OCI-LY1 (cell line): ENCODE data around the gene EMC1.

ENCODE experiments used
- EZH2 ChIP-seq: fragments of 200-600 bp; sonication (generic), shearing (Covaris generic); IDR thresholded peaks from 2 replicates; pipeline ENCODE4 v1.8.0; 2017; ENCODE audit warnings: borderline replicate concordance, mixed run types, mild to moderate bottlenecking, antibody characterized with exemption, low read length, moderate library complexity, mixed read lengths
- TF ChIP-seq, protein P1 (sequence below): fragments of 200-600 bp; sonication (generic), shearing (Covaris generic); IDR thresholded peaks from 2 replicates; pipeline ENCODE4 v1.5.1; 2017; ENCODE audit warnings: mild to moderate bottlenecking, antibody characterized with exemption, low read length, moderate library complexity, mixed read lengths

GRCh38 chr1:19251305-19252196 lies at the start of gene EMC1, which contains the start of gene MRTO4:
- TF ChIP-seq, protein P1, sequence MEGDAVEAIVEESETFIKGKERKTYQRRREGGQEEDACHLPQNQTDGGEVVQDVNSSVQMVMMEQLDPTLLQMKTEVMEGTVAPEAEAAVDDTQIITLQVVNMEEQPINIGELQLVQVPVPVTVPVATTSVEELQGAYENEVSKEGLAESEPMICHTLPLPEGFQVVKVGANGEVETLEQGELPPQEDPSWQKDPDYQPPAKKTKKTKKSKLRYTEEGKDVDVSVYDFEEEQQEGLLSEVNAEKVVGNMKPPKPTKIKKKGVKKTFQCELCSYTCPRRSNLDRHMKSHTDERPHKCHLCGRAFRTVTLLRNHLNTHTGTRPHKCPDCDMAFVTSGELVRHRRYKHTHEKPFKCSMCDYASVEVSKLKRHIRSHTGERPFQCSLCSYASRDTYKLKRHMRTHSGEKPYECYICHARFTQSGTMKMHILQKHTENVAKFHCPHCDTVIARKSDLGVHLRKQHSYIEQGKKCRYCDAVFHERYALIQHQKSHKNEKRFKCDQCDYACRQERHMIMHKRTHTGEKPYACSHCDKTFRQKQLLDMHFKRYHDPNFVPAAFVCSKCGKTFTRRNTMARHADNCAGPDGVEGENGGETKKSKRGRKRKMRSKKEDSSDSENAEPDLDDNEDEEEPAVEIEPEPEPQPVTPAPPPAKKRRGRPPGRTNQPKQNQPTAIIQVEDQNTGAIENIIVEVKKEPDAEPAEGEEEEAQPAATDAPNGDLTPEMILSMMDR, result no peak
- no peak for TF ChIP-seq EZH2
